SU-DHL-6 (cell line): ENCODE data around the gene FAM20C.

ENCODE experiments used
- H2AFZ ChIP-seq: fragments of 200-600 bp; sonication (generic); 2 replicates; pipeline ENCODE4 v1.6.1; 2014; ENCODE audit warnings: low read depth, mild to moderate bottlenecking, moderate library complexity, mixed read lengths, antibody characterized with exemption, low read length; ENCODE audit not compliant: severe bottlenecking
- H3F3A ChIP-seq: fragments of 200-600 bp; shearing (Covaris generic); 2 replicates; pipeline ENCODE4 v1.6.0; 2016; ENCODE audit warnings: antibody characterized with exemption, mild to moderate bottlenecking; ENCODE audit not compliant: insufficient read depth
- H3K27ac ChIP-seq: fragments of 200-600 bp; sonication (generic); 2 replicates; pipeline ENCODE4 v1.5.1; 2016; ENCODE audit warnings: low read depth, mild to moderate bottlenecking, low read length, moderate library complexity, mixed read lengths
- H3K27me3 ChIP-seq: fragments of 200-600 bp; sonication (generic), shearing (Covaris generic); 2 replicates; pipeline ENCODE4 v1.6.0; 2014; ENCODE audit warnings: mild to moderate bottlenecking, low read length
- H3K36me3 ChIP-seq: fragments of 200-600 bp; sonication (generic); 2 replicates; pipeline ENCODE4 v1.6.1; 2014; ENCODE audit warnings: mild to moderate bottlenecking, low read length, mixed read lengths
- H3K4me2 ChIP-seq: fragments of 300-600, 200-600 bp; shearing (Covaris generic), sonication (generic); 2 replicates; pipeline ENCODE4 v1.6.0; 2014; ENCODE audit warnings: low read length, low read depth, mild to moderate bottlenecking; ENCODE audit not compliant: poor library complexity, severe bottlenecking
- H3K4me3 ChIP-seq: fragments of 200-600 bp; sonication (generic); 2 replicates; pipeline ENCODE4 v1.5.1; 2014; ENCODE audit warnings: antibody characterized with exemption, low read length, mild to moderate bottlenecking, mixed read lengths; ENCODE audit not compliant: insufficient read depth, poor library complexity, severe bottlenecking
- H3K79me2 ChIP-seq: fragments of 200-600 bp; sonication (generic); 2 replicates; pipeline ENCODE4 v1.6.1; 2014; ENCODE audit warnings: mild to moderate bottlenecking, low read length, moderate library complexity; ENCODE audit not compliant: insufficient read depth
- H3K9ac ChIP-seq: fragments of 200-600 bp; sonication (generic); 2 replicates; pipeline ENCODE4 v1.7.0; 2014; ENCODE audit warnings: mild to moderate bottlenecking, low read length
- H3K9me2 ChIP-seq: fragments of 200-600 bp; sonication (generic); replicated peaks from 2 replicates; pipeline ENCODE4 v1.6.1; 2014; ENCODE audit warnings: low read length; ENCODE audit not compliant: insufficient read depth
- H3K9me3 ChIP-seq: fragments of 200-600 bp; sonication (generic); 2 replicates; pipeline ENCODE4 v1.6.1; 2014; ENCODE audit warnings: low read length, mixed read lengths; ENCODE audit not compliant: insufficient read depth
- H4K20me1 ChIP-seq: fragments of 200-600 bp; sonication (generic); 2 replicates; pipeline ENCODE4 v1.6.1; 2014; ENCODE audit warnings: low read depth, mild to moderate bottlenecking, antibody characterized with exemption, low read length, moderate library complexity, mixed read lengths
- EZH2phosphoT487 ChIP-seq: fragments of 200-600 bp; sonication (generic), shearing (Covaris generic); conservative IDR thresholded peaks from 2 replicates; pipeline ENCODE4 v1.6.1; 2018; ENCODE audit warnings: mild to moderate bottlenecking, antibody characterized with exemption, low read length, moderate library complexity, mixed read lengths
- TF ChIP-seq, protein P1 (sequence below): fragments of 200-600 bp; sonication (generic); IDR thresholded peaks from one replicate; pipeline ENCODE4 v1.5.1; 2017; ENCODE audit warnings: antibody characterized with exemption, mild to moderate bottlenecking, low read length, moderate library complexity; ENCODE audit not compliant: insufficient read depth, poor library complexity, severe bottlenecking

The FAM20C gene

DNA sequence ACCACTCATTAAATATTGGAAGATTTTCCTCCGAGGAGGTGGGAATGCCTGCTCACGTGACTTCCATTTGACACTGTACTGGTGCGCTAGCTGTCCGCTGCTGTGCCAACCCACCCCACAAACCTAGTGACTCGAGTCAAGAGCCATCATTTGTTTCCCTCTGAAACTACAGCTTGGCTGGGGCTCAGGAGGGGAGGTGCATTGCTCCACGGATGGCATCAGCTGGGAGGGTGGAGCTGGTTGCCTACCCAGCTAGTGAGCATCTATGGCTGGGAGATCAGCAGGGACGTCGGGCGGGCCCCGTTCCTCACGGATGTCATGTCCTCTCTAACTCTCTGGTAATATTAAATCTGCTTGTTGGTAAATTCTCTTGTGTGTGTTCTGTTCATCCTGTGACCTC, 88.1 kb downstream of the FAM20C start:
- no peak overlapping the region for H3K4me2 ChIP-seq
- H3K9me2 ChIP-seq: 0 out of 2 replicates have a peak, but pooled peaks cover 5% of the 10 kb centered on the region
- H3K9ac ChIP-seq: no peak overlapping the region
- no peaks in the 10 kb centered on the region for H3F3A ChIP-seq
- H3K79me2 ChIP-seq: no peaks in the 10 kb centered on the region
- peaks cover 15% of the 10 kb centered on the region; the same call in 1 of the 2 replicates for H3K9me3 ChIP-seq
- no peaks in the 10 kb centered on the region for H4K20me1 ChIP-seq
- TF ChIP-seq EZH2phosphoT487: no peak
- TF ChIP-seq, protein P1, sequence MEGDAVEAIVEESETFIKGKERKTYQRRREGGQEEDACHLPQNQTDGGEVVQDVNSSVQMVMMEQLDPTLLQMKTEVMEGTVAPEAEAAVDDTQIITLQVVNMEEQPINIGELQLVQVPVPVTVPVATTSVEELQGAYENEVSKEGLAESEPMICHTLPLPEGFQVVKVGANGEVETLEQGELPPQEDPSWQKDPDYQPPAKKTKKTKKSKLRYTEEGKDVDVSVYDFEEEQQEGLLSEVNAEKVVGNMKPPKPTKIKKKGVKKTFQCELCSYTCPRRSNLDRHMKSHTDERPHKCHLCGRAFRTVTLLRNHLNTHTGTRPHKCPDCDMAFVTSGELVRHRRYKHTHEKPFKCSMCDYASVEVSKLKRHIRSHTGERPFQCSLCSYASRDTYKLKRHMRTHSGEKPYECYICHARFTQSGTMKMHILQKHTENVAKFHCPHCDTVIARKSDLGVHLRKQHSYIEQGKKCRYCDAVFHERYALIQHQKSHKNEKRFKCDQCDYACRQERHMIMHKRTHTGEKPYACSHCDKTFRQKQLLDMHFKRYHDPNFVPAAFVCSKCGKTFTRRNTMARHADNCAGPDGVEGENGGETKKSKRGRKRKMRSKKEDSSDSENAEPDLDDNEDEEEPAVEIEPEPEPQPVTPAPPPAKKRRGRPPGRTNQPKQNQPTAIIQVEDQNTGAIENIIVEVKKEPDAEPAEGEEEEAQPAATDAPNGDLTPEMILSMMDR: no peak
- H3K4me3 ChIP-seq: no peak overlapping the region
- no peak overlapping the region for H2AFZ ChIP-seq
- no peak overlapping the region for H3K27ac ChIP-seq
- H3K27me3 ChIP-seq: no peaks in the 10 kb centered on the region; the same call in 1 of the 2 replicates
- H3K36me3 ChIP-seq: no peaks in the 10 kb centered on the region

DNA sequence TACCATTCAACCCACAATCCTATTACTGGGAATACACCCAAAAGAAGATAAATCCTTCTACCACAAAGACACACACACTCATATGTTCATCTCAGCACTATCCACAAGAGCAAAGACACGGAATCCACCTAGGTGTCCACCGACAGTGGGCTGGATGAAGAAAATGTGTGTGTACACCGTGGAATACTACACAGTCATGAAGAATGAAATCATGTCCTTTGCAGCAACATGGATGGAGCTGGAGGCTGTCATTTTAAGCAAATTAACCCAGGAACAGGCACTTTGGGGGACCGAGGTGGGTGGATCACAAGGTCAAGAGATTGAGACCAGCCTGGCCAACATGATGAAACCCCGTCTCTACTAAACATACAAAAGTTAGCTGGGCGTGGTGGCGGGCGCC, 89.3 kb downstream of the FAM20C start:
- H3F3A ChIP-seq: no peaks in the 10 kb centered on the region
- no peak overlapping the region for H3K4me2 ChIP-seq
- no peaks in the 10 kb centered on the region for H3K36me3 ChIP-seq
- H3K79me2 ChIP-seq: no peaks in the 10 kb centered on the region
- no peak overlapping the region for H3K4me3 ChIP-seq
- no peak overlapping the region for H3K9ac ChIP-seq
- no peak for TF ChIP-seq EZH2phosphoT487
- TF ChIP-seq, protein P1: no peak
- no peaks in the 10 kb centered on the region for H4K20me1 ChIP-seq
- no peaks in the 10 kb centered on the region; the same call in 1 of the 2 replicates for H3K27me3 ChIP-seq
- peaks cover 15% of the 10 kb centered on the region; the same call in 1 of the 2 replicates for H3K9me3 ChIP-seq
- H2AFZ ChIP-seq: no peak overlapping the region
- H3K9me2 ChIP-seq: 0 out of 2 replicates have a peak, but pooled peaks cover 5% of the 10 kb centered on the region
- no peak overlapping the region for H3K27ac ChIP-seq

DNA sequence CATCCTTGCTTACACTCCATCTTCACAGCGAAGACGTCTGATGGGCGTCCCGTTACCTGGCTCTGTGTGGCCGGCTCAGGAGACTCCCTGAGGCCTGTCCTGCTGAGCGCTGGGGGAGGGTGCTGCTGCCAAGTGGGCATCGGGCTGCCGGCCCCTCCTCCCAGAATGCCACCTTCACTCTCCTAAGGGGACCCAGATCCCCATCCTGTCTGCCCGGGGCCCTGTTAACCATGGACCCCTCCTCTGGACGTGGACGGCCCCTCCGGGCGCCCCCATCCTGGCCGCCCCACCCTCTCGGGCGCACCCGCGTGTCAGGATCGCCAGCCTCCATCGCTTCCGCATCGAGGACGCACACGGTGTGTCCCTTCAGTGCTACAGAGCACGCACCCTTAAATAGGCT, 90.2 kb downstream of the FAM20C start:
- Histone ChIP-seq H3F3A (no peaks in the 10 kb centered on the region), H3K4me2 (no peak overlapping the region), H3K9me3 (peaks cover 11% of the 10 kb centered on the region; the same call in 1 of the 2 replicates), H3K27ac (no peak overlapping the region), H3K9ac (no peak overlapping the region), H4K20me1 (no peaks in the 10 kb centered on the region), H2AFZ (no peak overlapping the region), H3K36me3 (no peaks in the 10 kb centered on the region), H3K79me2 (no peaks in the 10 kb centered on the region), H3K4me3 (no peak overlapping the region), H3K9me2 (0 out of 2 replicates have a peak, but pooled peaks cover 5% of the 10 kb centered on the region), H3K27me3 (no peaks in the 10 kb centered on the region; the same call in 1 of the 2 replicates)
- TF ChIP-seq, protein P1: no peak
- TF ChIP-seq EZH2phosphoT487: no peak
